T-helper 17 cell (primary cell): ENCODE data around the gene AMIGO3. TPM values are rescaled to one million over a fixed set of nuclear protein-coding genes. Genes with fewer than 3 reads are reported as not detected.

Experiments used
- ATAC-seq: fragments of 150-1000 bp; cut with Tn5 transposase; 2 replicates; pipeline ENCODE4 v1.10.0; 2021; ENCODE audit warnings: mild to moderate bottlenecking, moderate library complexity
- DNase-seq, 3 donors: peaks; one replicate each; pipeline versions ENCODE4 v3.0.0 to v3.0.0-alpha.2; 2020 to 2021
- H3K9me3 ChIP-seq: one replicate; pipeline ENCODE4 v1.7.0; 2013; ENCODE audit warnings: low read length, mild to moderate bottlenecking; ENCODE audit not compliant: control insufficient read depth, poor library complexity, severe bottlenecking
- H3K27ac Mint-ChIP-seq: one replicate; pipeline ENCODE4 v1.8.0; 2022; ENCODE audit warnings: mild to moderate bottlenecking, moderate library complexity, mixed read lengths
- H3K27me3 Mint-ChIP-seq: one replicate; pipeline ENCODE4 v1.8.0; 2022; ENCODE audit warnings: mixed read lengths
- H3K36me3 Mint-ChIP-seq: one replicate; pipeline ENCODE4 v1.8.0; 2022; ENCODE audit warnings: low read depth, mixed read lengths
- H3K4me1 Mint-ChIP-seq: one replicate; pipeline ENCODE4 v1.8.0; 2022; ENCODE audit warnings: mild to moderate bottlenecking, mixed read lengths
- H3K4me3 Mint-ChIP-seq: one replicate; pipeline ENCODE4 v1.8.0; 2022; ENCODE audit warnings: mild to moderate bottlenecking, moderate library complexity, mixed read lengths
- total RNA-seq, 4 donors: library from RNA in 2 of 4; stranded (reverse) in 2 of 4; gene quantifications; one replicate each; pipeline ENCODE4 v1.2.3 and lab custom pipeline; 2022 to 2026

AMIGO3 gene
- total RNA-seq, 2 donors from 2014 or later, result 0.99 TPM; not detected in 1

GRCh38 chr3:49738067-49738713 lies 18.7 kb upstream of the AMIGO3 start:
- no peak for DNase-seq
- Mint-ChIP-seq H3K36me3 (peaks cover 12% of the 10 kb centered on the region), H3K27ac (no peak overlapping the region), H3K4me3 (no peak overlapping the region), H3K4me1 (peaks cover 6% of the 10 kb centered on the region), H3K27me3 (no peaks in the 10 kb centered on the region)
- no peaks in the 10 kb centered on the region for H3K9me3 ChIP-seq
- no peak for ATAC-seq

GRCh38 chr3:49734752-49735151 lies 15.3 kb upstream of the AMIGO3 start:
- no peak for DNase-seq
- Mint-ChIP-seq H3K4me1 (peaks cover 3% of the 10 kb centered on the region), H3K36me3 (peaks cover 12% of the 10 kb centered on the region), H3K27me3 (no peaks in the 10 kb centered on the region), H3K27ac (no peak overlapping the region), H3K4me3 (no peak overlapping the region)
- ATAC-seq, result no peak
- no peaks in the 10 kb centered on the region for H3K9me3 ChIP-seq

GRCh38 chr3:49733551-49733950 lies 14.1 kb upstream of the AMIGO3 start:
- Mint-ChIP-seq H3K27ac (no peak overlapping the region), H3K36me3 (peaks cover 8% of the 10 kb centered on the region), H3K4me1 (peaks cover 3% of the 10 kb centered on the region), H3K4me3 (no peak overlapping the region), H3K27me3 (no peaks in the 10 kb centered on the region)
- ATAC-seq (no peak), DNase-seq (no peak)
- no peaks in the 10 kb centered on the region for H3K9me3 ChIP-seq

- peaks cover 3% of the 10 kb centered on the region for H3K4me1 Mint-ChIP-seq
- H3K4me3 Mint-ChIP-seq, result no peak overlapping the region
- H3K9me3 ChIP-seq, result no peaks in the 10 kb centered on the region
- ATAC-seq, result no peak
- H3K36me3 Mint-ChIP-seq, result peaks cover 6% of the 10 kb centered on the region
- no peak for DNase-seq
- H3K27me3 Mint-ChIP-seq, result no peaks in the 10 kb centered on the region
- H3K27ac Mint-ChIP-seq, result no peak overlapping the region
These were observed 13.1 kb upstream of the AMIGO3 start for GRCh38 chr3:49732597-49732996.

GRCh38 chr3:49729966-49730609 lies 10.6 kb upstream of the AMIGO3 start:
- DNase-seq (no peak), ATAC-seq (no peak)
- H3K27me3 Mint-ChIP-seq, result no peaks in the 10 kb centered on the region
- no peaks in the 10 kb centered on the region for H3K9me3 ChIP-seq
- H3K4me1 Mint-ChIP-seq, result no peaks in the 10 kb centered on the region
- peaks cover 3% of the 10 kb centered on the region for H3K36me3 Mint-ChIP-seq
- H3K4me3 Mint-ChIP-seq, result no peak overlapping the region
- no peak overlapping the region for H3K27ac Mint-ChIP-seq

GRCh38 chr3:49727924-49728361 lies 8.5 kb upstream of the AMIGO3 start:
- Mint-ChIP-seq H3K27ac (peak overlapping the region; percentile 8), H3K4me3 (no peak overlapping the region), H3K4me1 (peaks cover 5% of the 10 kb centered on the region), H3K36me3 (no peaks in the 10 kb centered on the region), H3K27me3 (no peaks in the 10 kb centered on the region)
- DNase-seq, result no peak
- no peaks in the 10 kb centered on the region for H3K9me3 ChIP-seq
- no peak for ATAC-seq

GRCh38 chr3:49727154-49727923 lies 7.9 kb upstream of the AMIGO3 start:
- H3K9me3 ChIP-seq, result no peaks in the 10 kb centered on the region
- H3K36me3 Mint-ChIP-seq, result no peaks in the 10 kb centered on the region
- no peak for DNase-seq
- H3K27me3 Mint-ChIP-seq, result no peaks in the 10 kb centered on the region
- no peak for ATAC-seq
- peaks cover 8% of the 10 kb centered on the region for H3K4me1 Mint-ChIP-seq
- H3K27ac Mint-ChIP-seq, result peak overlapping the region; percentile 24
- H3K4me3 Mint-ChIP-seq, result no peak overlapping the region

GRCh38 chr3:49725906-49726681 lies 6.6 kb upstream of the AMIGO3 start:
- H3K9me3 ChIP-seq, result no peaks in the 10 kb centered on the region
- Mint-ChIP-seq H3K27ac (peak overlapping the region; percentile 97), H3K4me3 (no peak overlapping the region), H3K27me3 (no peaks in the 10 kb centered on the region), H3K4me1 (peaks cover 11% of the 10 kb centered on the region), H3K36me3 (no peaks in the 10 kb centered on the region)
- ATAC-seq (no peak), DNase-seq (no peak)

GRCh38 chr3:49724586-49724985 lies 5.1 kb upstream of the AMIGO3 start:
- peak; percentile 40 to 45 (median 41) for DNase-seq
- no peaks in the 10 kb centered on the region for H3K27me3 Mint-ChIP-seq
- H3K9me3 ChIP-seq, result no peaks in the 10 kb centered on the region
- H3K27ac Mint-ChIP-seq, result peak overlapping the region; percentile 97
- peak; percentile 51 for ATAC-seq
- peaks cover 22% of the 10 kb centered on the region for H3K4me1 Mint-ChIP-seq
- no peaks in the 10 kb centered on the region for H3K36me3 Mint-ChIP-seq
- peak overlapping the region; percentile 93 for H3K4me3 Mint-ChIP-seq

GRCh38 chr3:49723628-49724551 lies 4.4 kb upstream of the AMIGO3 start, which contains the start of gene GMPPB:
GMPPB (minus strand) TSS chr3:49723951; CDS start chr3:49723726, 225 bp downstream.
- no peaks in the 10 kb centered on the region for H3K9me3 ChIP-seq
- Mint-ChIP-seq H3K4me3 (peak within 1 kb of the TSS; percentile 93), H3K36me3 (no peaks in the 10 kb centered on the region), H3K27ac (peak within 1 kb of the TSS; percentile 97), H3K4me1 (peaks cover 24% of the 10 kb centered on the region), H3K27me3 (no peaks in the 10 kb centered on the region)
- DNase-seq, result peak; percentile 88 to 90 (median 89)
- peak; percentile 79 for ATAC-seq

GRCh38 chr3:49723296-49723627 lies 3.8 kb upstream of the AMIGO3 start:
- peaks cover 29% of the 10 kb centered on the region for H3K4me1 Mint-ChIP-seq
- peak overlapping the region; percentile 97 for H3K27ac Mint-ChIP-seq
- peak; percentile 20 for ATAC-seq
- H3K27me3 Mint-ChIP-seq, result no peaks in the 10 kb centered on the region
- H3K4me3 Mint-ChIP-seq, result peak overlapping the region; percentile 93
- DNase-seq, result peak; percentile 40 to 50 (median 47)
- no peaks in the 10 kb centered on the region for H3K36me3 Mint-ChIP-seq
- H3K9me3 ChIP-seq, result no peaks in the 10 kb centered on the region

- peak overlapping the region; percentile 97 for H3K27ac Mint-ChIP-seq
- no peaks in the 10 kb centered on the region for H3K36me3 Mint-ChIP-seq
- H3K27me3 Mint-ChIP-seq, result no peaks in the 10 kb centered on the region
- no peak for ATAC-seq
- DNase-seq, result peak in 1 of 3 donors; percentile 4
- H3K4me1 Mint-ChIP-seq, result peaks cover 29% of the 10 kb centered on the region
- peak overlapping the region; percentile 93 for H3K4me3 Mint-ChIP-seq
- H3K9me3 ChIP-seq, result no peaks in the 10 kb centered on the region
These were observed 3.4 kb upstream of the AMIGO3 start for GRCh38 chr3:49722896-49723295.
